Muscle layer of duodenum (tissue), 2 donors: ENCODE results near the gene SLC19A1.

ENCODE experiments used
- H3K27ac ChIP-seq: one replicate; pipeline ENCODE4 v1.7.0; 2013; ENCODE audit warnings: mild to moderate bottlenecking, low read length
- H3K27me3 ChIP-seq: one replicate; pipeline ENCODE4 v1.7.0; 2013; ENCODE audit warnings: low read depth, mild to moderate bottlenecking, control low read depth, low read length
- H3K36me3 ChIP-seq, 2 donors: one replicate each; pipeline ENCODE4 v1.7.0; 2013; ENCODE audit warnings: low read length in 2 of 2, control low read depth in 1 of 2, mild to moderate bottlenecking in 1 of 2; ENCODE audit not compliant: insufficient read depth in 2 of 2, control insufficient read depth in 1 of 2
- H3K4me1 ChIP-seq, 2 donors: one replicate each; pipeline ENCODE4 v1.7.0; 2013; ENCODE audit warnings: low read length in 2 of 2, mild to moderate bottlenecking in 2 of 2, control low read depth in 1 of 2, moderate library complexity in 1 of 2; ENCODE audit not compliant: insufficient read depth in 2 of 2, control insufficient read depth in 1 of 2
- H3K4me3 ChIP-seq, 2 donors: one replicate each; pipeline ENCODE4 v1.7.0; 2013; ENCODE audit warnings: low read length in 2 of 2, low read depth in 1 of 2, mild to moderate bottlenecking in 1 of 2
- H3K9me3 ChIP-seq, 2 donors: one replicate each; pipeline ENCODE4 v1.7.0; 2013; ENCODE audit warnings: low read length in 2 of 2, control low read depth in 1 of 2, mild to moderate bottlenecking in 1 of 2; ENCODE audit not compliant: control insufficient read depth in 1 of 2
- donor health status: healthy.

SLC19A1 gene

GRCh38 chr21:45478816-45479669 is 63.2 kb downstream of the SLC19A1 start:
- H3K27me3 ChIP-seq: no peaks in the 10 kb centered on the region
- H3K4me3 ChIP-seq: no peak overlapping the region
- no peaks in the 10 kb centered on the region for H3K9me3 ChIP-seq
- peaks cover 0 to 6% of the 10 kb centered on the region in 2 donors for H3K4me1 ChIP-seq
- peak overlapping the region; percentile 23 for H3K27ac ChIP-seq
- H3K36me3 ChIP-seq: peaks cover 13 to 37% of the 10 kb centered on the region in 2 donors

GRCh38 chr21:45478115-45478801 is 64.0 kb downstream of the SLC19A1 start:
- peak overlapping the region; percentile 18 to 59 for H3K4me3 ChIP-seq
- no peaks in the 10 kb centered on the region for H3K27me3 ChIP-seq
- H3K27ac ChIP-seq: peak overlapping the region; percentile 63
- H3K9me3 ChIP-seq: no peaks in the 10 kb centered on the region
- peaks cover 0 to 6% of the 10 kb centered on the region in 2 donors for H3K4me1 ChIP-seq
- H3K36me3 ChIP-seq: peaks cover 9 to 37% of the 10 kb centered on the region in 2 donors

- Histone ChIP-seq H3K36me3 (peaks cover 9 to 33% of the 10 kb centered on the region in 2 donors), H3K27me3 (no peaks in the 10 kb centered on the region), H3K4me3 (peak overlapping the region in 1 of 2 donors; percentile 18), H3K27ac (peak overlapping the region; percentile 63), H3K9me3 (no peaks in the 10 kb centered on the region), H3K4me1 (peaks cover 0 to 13% of the 10 kb centered on the region in 2 donors)
These were observed 64.8 kb downstream of the SLC19A1 start for GRCh38 chr21:45477176-45478114.

GRCh38 chr21:45476582-45476981 is 65.7 kb downstream of the SLC19A1 start:
- Histone ChIP-seq H3K27ac (no peak overlapping the region), H3K36me3 (peaks cover 9 to 26% of the 10 kb centered on the region in 2 donors), H3K4me3 (no peak overlapping the region), H3K27me3 (no peaks in the 10 kb centered on the region), H3K9me3 (no peaks in the 10 kb centered on the region), H3K4me1 (peaks cover 0 to 22% of the 10 kb centered on the region in 2 donors)

GRCh38 chr21:45475797-45476570 is 66.3 kb downstream of the SLC19A1 start:
- H3K27me3 ChIP-seq: no peaks in the 10 kb centered on the region
- peaks cover 0 to 27% of the 10 kb centered on the region in 2 donors for H3K4me1 ChIP-seq
- no peak overlapping the region for H3K4me3 ChIP-seq
- H3K9me3 ChIP-seq: no peaks in the 10 kb centered on the region
- no peak overlapping the region for H3K27ac ChIP-seq
- peaks cover 9 to 20% of the 10 kb centered on the region in 2 donors for H3K36me3 ChIP-seq

- H3K27ac ChIP-seq: no peak overlapping the region
These were observed 67.1 kb downstream of the SLC19A1 start for GRCh38 chr21:45475004-45475685.

GRCh38 chr21:45474323-45474950 is 67.8 kb downstream of the SLC19A1 start:
- Histone ChIP-seq H3K9me3 (no peaks in the 10 kb centered on the region), H3K4me1 (peaks cover 0 to 37% of the 10 kb centered on the region in 2 donors), H3K27ac (no peak overlapping the region), H3K4me3 (no peak overlapping the region), H3K36me3 (peaks cover 9 to 20% of the 10 kb centered on the region in 2 donors), H3K27me3 (no peaks in the 10 kb centered on the region)

More at GRCh38 chr21:45475004-45475685, 67.1 kb downstream of the SLC19A1 start:
- no peaks in the 10 kb centered on the region for H3K9me3 ChIP-seq
- H3K27me3 ChIP-seq: no peaks in the 10 kb centered on the region
- H3K4me3 ChIP-seq: no peak overlapping the region
- H3K4me1 ChIP-seq: peaks cover 0 to 32% of the 10 kb centered on the region in 2 donors
- H3K36me3 ChIP-seq: peaks cover 9 to 20% of the 10 kb centered on the region in 2 donors

- Histone ChIP-seq H3K9me3 (no peaks in the 10 kb centered on the region), H3K4me3 (no peak overlapping the region), H3K27me3 (no peaks in the 10 kb centered on the region), H3K27ac (no peak overlapping the region), H3K36me3 (peaks cover 5 to 23% of the 10 kb centered on the region in 2 donors), H3K4me1 (peaks cover 0 to 43% of the 10 kb centered on the region in 2 donors)
These were observed 68.5 kb downstream of the SLC19A1 start for GRCh38 chr21:45473496-45474322.
